Right ventricle myocardium superior (tissue), 1 donor: Measurements from ENCODE around the gene ACAP1. TPM values are rescaled to one million over a fixed set of nuclear protein-coding genes. Genes with fewer than 3 reads are reported as not detected.
"Not testable (repeated sequence)": the region's sequence is repeated elsewhere in the genome, so short reads cannot be mapped to it uniquely, and the experiment has no call there.

Experiments used
- ATAC-seq: fragments of 200-7000 bp; cut with Tn5 transposase; one replicate; pipeline ENCODE4 v1.9.1; 2020; ENCODE audit warnings: mild to moderate bottlenecking; ENCODE audit not compliant: poor library complexity
- DNase-seq: peaks from one replicate; pipeline ENCODE4 v3.0.0-alpha.2; 2020
- intact Hi-C: fragments of 100-400 bp; cut with DNase I; formaldehyde crosslinking; loops from one replicate; pipeline ENCODE4 v1.11.2; 2022
- total RNA-seq: library from RNA; stranded (reverse); fragmentation: NEBNext Ultra II Directional; extraction: Animal tissue kit (Norgen Biotek cat#: 25700); gene quantifications from one replicate; pipeline ENCODE4 v1.2.1, GENCODE V29; 2021
- donor health status: DM: no; HTN: yes; CAD: no; lungs with severe emphysema.

ACAP1 gene
- total RNA-seq, 1 donor from 2014 or later, result 14.9 TPM

- intact Hi-C loops, result no loop called here
- ATAC-seq (no peak), DNase-seq (no peak)
Observed at GRCh38 chr17:7325031-7325528, 11.2 kb upstream of the ACAP1 start.

- ATAC-seq (no peak), DNase-seq (no peak)
- intact Hi-C loops, result no loop called here
Observed at GRCh38 chr17:7326186-7326585, 10.1 kb upstream of the ACAP1 start.

GRCh38 chr17:7327056-7327455, 9.3 kb upstream of the ACAP1 start:
- no peak for DNase-seq
- no peak for ATAC-seq
- intact Hi-C loops, result no loop called here

GRCh38 chr17:7327501-7327900, 8.8 kb upstream of the ACAP1 start:
- ATAC-seq (no peak), DNase-seq (no peak)
- intact Hi-C loops, result no loop called here

GRCh38 chr17:7328009-7328408, 8.3 kb upstream of the ACAP1 start:
- intact Hi-C loops, result no loop called here
- ATAC-seq (no peak), DNase-seq (no peak)

- ATAC-seq (no peak), DNase-seq (no peak)
- intact Hi-C loops, result no loop called here
Observed at GRCh38 chr17:7328840-7329373, 7.4 kb upstream of the ACAP1 start, which contains the start of gene NEURL4. TSS of gene NEURL4 (minus strand) at chr17:7329335. CDS start at chr17:7329312, 23 bp downstream.

- DNase-seq (peak; percentile 99), ATAC-seq (peak; percentile 91)
- intact Hi-C loops, result no loop called here
Observed at GRCh38 chr17:7329374-7329996, 6.8 kb upstream of the ACAP1 start.

- peak; percentile 71 for ATAC-seq
- intact Hi-C loops, result loop anchor here (2.0 kb wide), 1 partner anchor 21 kb away; no protein-coding TSS in a partner anchor
- peak; percentile 81 for DNase-seq
Observed at GRCh38 chr17:7329997-7330637, 6.2 kb upstream of the ACAP1 start.

GRCh38 chr17:7330638-7331015, 5.7 kb upstream of the ACAP1 start:
- DNase-seq, result no peak
- ATAC-seq, result no peak
- intact Hi-C loops, result loop anchor here (2.0 kb wide), 1 partner anchor 20 kb away; no protein-coding TSS in a partner anchor

GRCh38 chr17:7332111-7332510, 4.2 kb upstream of the ACAP1 start:
- intact Hi-C loops, result no loop called here

GRCh38 chr17:7332600-7333069, 3.7 kb upstream of the ACAP1 start:
- intact Hi-C loops, DNase-seq, ATAC-seq: not testable (repeated sequence)

More at GRCh38 chr17:7332111-7332510, 4.2 kb upstream of the ACAP1 start:
- DNase-seq (no peak), ATAC-seq (no peak)

- intact Hi-C loops, result no loop called here
- ATAC-seq, result no peak
Observed at GRCh38 chr17:7334938-7335538, 1.3 kb upstream of the ACAP1 start.

GRCh38 chr17:7335765-7336164, 564 bp upstream of the ACAP1 start:
- ATAC-seq, intact Hi-C loops, DNase-seq: not testable (repeated sequence)

More at GRCh38 chr17:7334938-7335538, 1.3 kb upstream of the ACAP1 start:
- DNase-seq, result no peak

- ATAC-seq, intact Hi-C loops, DNase-seq: not testable (repeated sequence)
Observed at GRCh38 chr17:7337600-7337999, 1.3 kb downstream of the ACAP1 start.

GRCh38 chr17:7340179-7340578, 3.9 kb downstream of the ACAP1 start:
- ATAC-seq (no peak), DNase-seq (no peak)
- intact Hi-C loops, result no loop called here

GRCh38 chr17:7341842-7342241, 5.5 kb downstream of the ACAP1 start:
- no peak for DNase-seq
- intact Hi-C loops, result no loop called here
- no peak for ATAC-seq

- DNase-seq (no peak), ATAC-seq (no peak)
- intact Hi-C loops, result no loop called here
Observed at GRCh38 chr17:7343250-7343649, 6.9 kb downstream of the ACAP1 start.

- ATAC-seq (no peak), DNase-seq (no peak)
- intact Hi-C loops, result no loop called here
Observed at GRCh38 chr17:7346761-7347614, 10.7 kb downstream of the ACAP1 start.
